ENCODE results near the gene TDRD5. TPM values are rescaled to one million over a fixed set of nuclear protein-coding genes. Genes with fewer than 3 reads are reported as not detected.

The TDRD5 gene
- total and polyA plus RNA-seq, 10 donors = 0.02 to 0.14 (median 0.05) TPM; not detected in 6

DNA sequence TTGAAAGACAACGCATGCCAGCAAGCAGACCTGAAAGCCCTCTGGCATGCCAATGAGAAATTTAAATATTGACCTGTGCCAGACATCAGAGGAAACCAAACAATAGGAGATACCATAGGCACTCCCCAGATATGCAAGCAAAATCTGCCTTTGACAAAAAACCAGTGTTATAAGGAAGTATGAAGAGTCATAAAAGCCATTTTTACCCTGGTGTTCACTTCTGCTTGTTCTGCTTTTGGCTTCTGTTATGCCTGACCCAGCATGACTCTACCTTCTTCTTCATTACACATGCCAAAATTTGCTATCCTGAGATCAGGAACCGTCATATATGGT lies 42.3 kb upstream of the TDRD5 start:
- H3K9me3 ChIP-seq = no peaks in the 10 kb centered on the region
- DNase-seq = no peak
- no peak overlapping the region for H3K27ac ChIP-seq
- TF ChIP-seq, protein P1, sequence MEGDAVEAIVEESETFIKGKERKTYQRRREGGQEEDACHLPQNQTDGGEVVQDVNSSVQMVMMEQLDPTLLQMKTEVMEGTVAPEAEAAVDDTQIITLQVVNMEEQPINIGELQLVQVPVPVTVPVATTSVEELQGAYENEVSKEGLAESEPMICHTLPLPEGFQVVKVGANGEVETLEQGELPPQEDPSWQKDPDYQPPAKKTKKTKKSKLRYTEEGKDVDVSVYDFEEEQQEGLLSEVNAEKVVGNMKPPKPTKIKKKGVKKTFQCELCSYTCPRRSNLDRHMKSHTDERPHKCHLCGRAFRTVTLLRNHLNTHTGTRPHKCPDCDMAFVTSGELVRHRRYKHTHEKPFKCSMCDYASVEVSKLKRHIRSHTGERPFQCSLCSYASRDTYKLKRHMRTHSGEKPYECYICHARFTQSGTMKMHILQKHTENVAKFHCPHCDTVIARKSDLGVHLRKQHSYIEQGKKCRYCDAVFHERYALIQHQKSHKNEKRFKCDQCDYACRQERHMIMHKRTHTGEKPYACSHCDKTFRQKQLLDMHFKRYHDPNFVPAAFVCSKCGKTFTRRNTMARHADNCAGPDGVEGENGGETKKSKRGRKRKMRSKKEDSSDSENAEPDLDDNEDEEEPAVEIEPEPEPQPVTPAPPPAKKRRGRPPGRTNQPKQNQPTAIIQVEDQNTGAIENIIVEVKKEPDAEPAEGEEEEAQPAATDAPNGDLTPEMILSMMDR (IDR thresholded peaks at IDR 0.05 in 8 of 11, conservative IDR thresholded peaks at IDR 0.05 in 3 of 11) = no peak
- TF ChIP-seq POLR2AphosphoS5 (IDR thresholded peaks at IDR 0.05) (no peak), POLR2A (IDR thresholded peaks at IDR 0.05) (no peak)
- H3K4me1 ChIP-seq = no peaks in the 10 kb centered on the region
- no peaks in the 10 kb centered on the region for H3K27me3 ChIP-seq (replicated peaks in 1 of 7)
- 76 to 90% (median 82%) methylated on average over 2 of the region's 2 CpGs for WGBS, 5 donors
- H3K4me3 ChIP-seq = no peak overlapping the region
- intact Hi-C loops (cut with DNase I; ENCODE audit: low total_unique reads) = no loop called here
- H3K36me3 ChIP-seq = no peaks in the 10 kb centered on the region

DNA sequence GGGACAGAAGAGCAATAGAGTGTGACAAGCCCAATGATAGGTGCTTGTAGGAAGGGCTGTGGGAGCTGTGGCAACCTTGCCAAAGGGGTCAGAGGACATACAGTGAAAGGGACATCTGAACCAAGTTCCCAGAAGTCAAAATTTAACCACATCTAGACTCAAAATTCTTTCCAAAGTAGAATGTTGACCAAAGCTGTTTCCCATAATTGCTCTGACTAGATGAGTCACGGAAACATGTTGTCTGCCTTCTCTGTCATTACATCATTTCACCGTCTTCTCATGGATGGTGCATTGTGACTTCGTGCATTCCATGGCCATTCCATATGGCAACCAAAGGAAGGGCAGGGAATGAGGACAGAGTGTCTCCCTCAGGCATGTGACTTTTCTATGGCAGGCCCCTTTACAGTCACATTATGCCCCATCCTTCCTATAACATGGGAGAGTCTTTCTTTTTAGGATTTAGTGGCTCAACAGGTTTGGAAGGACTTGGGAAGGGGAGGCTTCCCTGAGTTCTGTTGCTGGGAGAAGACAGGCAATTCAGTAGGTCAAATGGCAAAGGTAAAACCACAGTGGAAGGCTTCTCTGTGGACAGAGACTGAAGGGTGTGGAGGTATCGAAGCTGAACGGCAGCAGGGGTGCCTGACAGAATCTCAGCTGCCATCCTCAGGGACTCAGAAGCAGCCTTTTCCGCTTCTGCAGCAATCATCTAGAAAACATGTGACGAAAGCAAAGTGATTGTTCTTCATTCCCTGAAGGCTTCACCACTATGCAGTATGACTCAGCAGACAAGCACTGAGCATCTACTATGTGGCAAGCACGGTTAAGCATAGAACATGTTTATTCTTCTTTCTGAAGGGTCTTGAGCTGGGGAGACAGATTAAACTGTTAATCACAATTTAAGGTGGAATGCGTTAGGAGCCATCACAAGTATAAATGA lies 40.6 kb upstream of the TDRD5 start:
- 53 to 68% (median 61%) methylated on average over 9 of the region's 9 CpGs for WGBS, 5 donors

DNA sequence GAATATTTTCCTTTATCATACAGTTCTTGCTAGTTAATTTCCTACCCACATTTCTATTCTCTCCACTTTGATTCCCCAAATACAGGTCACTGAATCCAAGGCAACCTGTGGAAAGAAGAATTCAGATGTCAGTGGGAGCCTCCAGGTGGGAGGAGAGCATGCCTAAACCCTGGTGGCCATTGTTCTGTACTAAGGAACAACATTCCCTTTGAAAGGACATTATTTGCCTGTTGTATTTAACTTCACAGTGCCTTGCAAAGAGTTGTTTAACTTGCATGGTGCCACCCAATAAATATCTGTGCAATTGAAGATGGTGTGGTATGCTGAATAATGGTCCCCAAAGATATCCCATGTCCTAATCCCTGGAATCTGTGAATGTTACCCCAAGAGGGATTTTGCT lies 37.2 kb upstream of the TDRD5 start:
- Histone ChIP-seq H3K4me3 (no peak overlapping the region), H3K27ac (no peak overlapping the region), H3K9me3 (no peaks in the 10 kb centered on the region), H3K4me1 (no peaks in the 10 kb centered on the region), H3K36me3 (no peaks in the 10 kb centered on the region), H3K27me3 (replicated peaks in 1 of 7) (no peaks in the 10 kb centered on the region)
- intact Hi-C loops (cut with DNase I; ENCODE audit: low total_unique reads) = no loop called here
- no peak for DNase-seq
- TF ChIP-seq, protein P1 (IDR thresholded peaks at IDR 0.05 in 8 of 11, conservative IDR thresholded peaks at IDR 0.05 in 3 of 11) = no peak
- no peak for TF ChIP-seq POLR2AphosphoS5 (IDR thresholded peaks at IDR 0.05)
- TF ChIP-seq POLR2A (IDR thresholded peaks at IDR 0.05) = no peak

More for the DNA sequence above, 40.6 kb upstream of the TDRD5 start:
- Histone ChIP-seq H3K4me1 (no peaks in the 10 kb centered on the region), H3K27ac (no peak overlapping the region), H3K27me3 (replicated peaks in 1 of 7) (no peaks in the 10 kb centered on the region), H3K36me3 (no peaks in the 10 kb centered on the region), H3K4me3 (no peak overlapping the region), H3K9me3 (no peaks in the 10 kb centered on the region)
- intact Hi-C loops (cut with DNase I; ENCODE audit: low total_unique reads) = no loop called here
- TF ChIP-seq, protein P1 (IDR thresholded peaks at IDR 0.05 in 8 of 11, conservative IDR thresholded peaks at IDR 0.05 in 3 of 11) = no peak
- no peak for TF ChIP-seq POLR2A (IDR thresholded peaks at IDR 0.05)
- TF ChIP-seq POLR2AphosphoS5 (IDR thresholded peaks at IDR 0.05) = no peak
- no peak for DNase-seq

DNA sequence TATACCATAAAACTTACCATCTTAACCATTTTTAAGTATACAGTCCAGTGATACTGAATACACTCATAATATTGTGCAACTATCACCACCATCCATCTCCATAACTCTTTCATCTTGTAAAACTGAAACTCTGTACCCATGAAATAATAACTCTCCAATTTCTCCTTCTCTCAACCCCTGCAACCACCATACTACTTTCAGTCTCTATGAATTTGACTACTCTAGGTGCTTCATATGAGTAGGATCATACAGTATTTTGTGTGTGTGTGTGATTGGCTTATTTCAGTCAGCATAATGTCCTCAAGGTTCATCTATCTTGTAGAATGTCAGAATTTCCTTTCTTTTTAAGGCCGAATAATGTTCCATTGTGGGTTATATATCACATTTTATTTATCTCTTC lies 33.6 kb upstream of the TDRD5 start:
- intact Hi-C loops (cut with DNase I; ENCODE audit: low total_unique reads) = no loop called here
- no peaks in the 10 kb centered on the region for H3K4me1 ChIP-seq
- no peak overlapping the region for H3K27ac ChIP-seq
- H3K9me3 ChIP-seq = no peaks in the 10 kb centered on the region
- no peak for TF ChIP-seq POLR2A (IDR thresholded peaks at IDR 0.05)
- TF ChIP-seq POLR2AphosphoS5 (IDR thresholded peaks at IDR 0.05) = no peak
- TF ChIP-seq, protein P1 (IDR thresholded peaks at IDR 0.05 in 8 of 11, conservative IDR thresholded peaks at IDR 0.05 in 3 of 11) = no peak
- H3K4me3 ChIP-seq = no peak overlapping the region
- no peak for DNase-seq
- WGBS, 5 donors = 89 to 100% (median 89%) methylated on average over 1 of the region's 1 CpG
- H3K27me3 ChIP-seq (replicated peaks in 1 of 7) = no peaks in the 10 kb centered on the region
- no peaks in the 10 kb centered on the region for H3K36me3 ChIP-seq
